Activated naive CD4-positive, alpha-beta T cell (primary cell): ENCODE results near the gene TNF.
"Not testable (repeated sequence)": the region's sequence is repeated elsewhere in the genome, so short reads cannot be mapped to it uniquely, and the experiment has no call there.

Experiments used
- DNase-seq, 4 experiments: peaks; one replicate each; lab custom pipeline; 2025; lab: John Stamatoyannopoulos, UW

Gene TNF

DNA sequence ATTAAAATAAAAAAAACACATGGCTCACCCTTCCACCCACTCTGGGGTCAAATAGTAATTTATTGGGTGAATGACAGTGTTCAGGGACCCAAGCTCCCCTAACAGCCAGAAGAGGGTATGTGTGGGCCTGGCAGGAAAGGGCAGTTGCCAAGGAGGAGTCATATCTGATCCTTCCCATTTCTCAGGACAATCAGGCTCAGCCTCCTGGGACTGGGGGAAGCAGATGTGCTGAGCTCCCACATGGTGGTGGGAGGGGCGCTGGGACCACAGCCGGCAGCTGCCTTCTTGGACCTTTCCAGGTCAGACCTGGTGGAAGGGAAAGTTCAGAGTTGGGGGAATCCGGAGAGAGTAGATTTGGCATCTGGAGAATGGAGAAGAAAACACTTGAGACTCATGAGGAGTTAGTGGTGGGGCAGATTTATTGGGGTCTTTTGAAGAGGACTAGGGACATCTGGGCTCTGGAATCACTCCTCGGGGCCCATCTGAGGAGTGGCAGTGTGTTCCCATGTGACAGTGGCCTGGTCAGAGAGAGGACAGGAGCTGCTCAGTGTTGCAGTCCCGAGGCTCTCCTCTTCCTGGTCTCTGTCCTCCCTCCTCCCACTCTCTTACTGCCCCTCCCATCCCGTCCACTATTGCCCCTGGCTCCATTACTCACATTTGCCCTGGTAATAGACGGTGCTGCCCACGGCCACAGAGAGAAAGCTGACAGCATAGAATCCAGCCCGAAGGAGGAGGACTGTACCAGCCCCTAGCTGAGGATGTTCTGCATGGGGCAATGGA is 13.7 kb downstream of the TNF start:
- no peak for DNase-seq

DNA sequence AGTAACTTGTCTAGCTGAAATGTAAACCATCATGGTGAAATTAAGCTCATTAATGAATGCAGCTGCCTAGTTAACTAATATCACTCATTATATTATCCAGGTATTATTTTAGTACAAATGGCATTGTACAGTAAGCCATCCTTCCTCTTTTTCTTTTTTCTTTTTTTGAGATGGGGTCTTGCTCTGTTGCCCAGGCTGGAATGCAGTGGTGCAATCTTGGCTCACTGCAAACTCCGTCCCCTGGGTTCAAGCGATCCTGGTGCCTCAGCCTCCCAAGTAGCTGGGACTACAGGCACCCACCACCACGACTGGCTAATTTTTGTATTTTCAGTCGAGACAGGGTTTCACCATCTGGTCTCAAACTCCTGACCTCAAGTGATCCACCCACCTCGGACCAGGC is 15.3 kb downstream of the TNF start:
- DNase-seq: not testable (repeated sequence)

DNA sequence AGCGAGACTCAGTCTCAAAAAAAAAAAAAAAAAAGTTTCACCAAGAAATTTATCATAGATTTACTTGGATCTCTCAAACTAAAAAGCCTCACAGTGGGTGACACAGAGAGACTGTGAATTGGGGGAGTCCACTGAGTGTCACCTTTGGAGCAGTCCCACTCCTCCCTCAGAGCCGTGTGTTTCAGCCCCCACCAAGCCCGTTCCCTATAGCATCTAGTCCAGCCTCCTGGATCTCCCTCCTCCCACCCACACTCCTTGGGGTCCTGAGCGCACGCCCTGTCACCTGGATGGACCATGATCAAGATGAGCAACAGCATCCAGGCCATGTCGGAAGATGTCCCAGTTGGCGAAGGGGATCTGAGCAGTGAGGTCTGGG is 17.0 kb downstream of the TNF start:
- DNase-seq: no peak

DNA sequence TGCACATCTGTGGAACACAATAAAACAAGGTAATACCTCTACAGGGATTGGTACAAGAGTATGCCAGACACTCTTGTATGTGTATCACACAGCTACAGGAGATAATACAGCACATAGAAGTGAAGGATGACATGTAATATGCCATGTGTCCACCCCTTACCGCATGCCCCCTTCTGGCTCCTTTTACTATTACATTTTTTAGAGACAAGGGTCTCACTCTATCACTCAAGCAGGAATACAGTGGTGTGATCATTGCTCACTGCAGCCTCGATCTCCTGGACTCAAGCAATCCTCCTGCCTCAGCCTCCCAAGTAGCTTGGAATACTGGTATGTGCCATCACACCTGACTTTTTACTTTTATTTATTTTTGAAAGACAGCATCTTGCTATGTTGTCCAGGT is 21.6 kb downstream of the TNF start:
- peak in 1 of 4 experiments; percentile 14 for DNase-seq

DNA sequence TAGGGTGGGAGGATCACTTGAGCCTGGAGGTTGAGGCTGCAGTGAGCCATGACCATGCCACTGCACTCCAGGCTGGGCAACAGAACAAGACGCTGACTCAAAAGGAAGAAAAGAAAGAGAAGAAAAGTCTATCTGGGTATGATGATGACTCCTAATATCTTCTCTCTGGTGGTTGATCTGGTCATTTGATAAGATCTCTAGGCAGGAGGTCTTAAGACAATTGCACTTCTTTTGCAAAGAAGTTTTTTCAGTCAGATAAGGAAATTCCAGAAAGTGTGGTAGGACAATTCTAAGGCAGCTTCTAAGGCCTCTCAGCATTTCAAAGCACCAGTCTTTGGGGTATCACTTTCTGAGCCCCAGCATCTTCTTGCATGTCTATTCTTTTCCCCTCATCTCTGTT is 32.0 kb downstream of the TNF start:
- DNase-seq: no peak

DNA sequence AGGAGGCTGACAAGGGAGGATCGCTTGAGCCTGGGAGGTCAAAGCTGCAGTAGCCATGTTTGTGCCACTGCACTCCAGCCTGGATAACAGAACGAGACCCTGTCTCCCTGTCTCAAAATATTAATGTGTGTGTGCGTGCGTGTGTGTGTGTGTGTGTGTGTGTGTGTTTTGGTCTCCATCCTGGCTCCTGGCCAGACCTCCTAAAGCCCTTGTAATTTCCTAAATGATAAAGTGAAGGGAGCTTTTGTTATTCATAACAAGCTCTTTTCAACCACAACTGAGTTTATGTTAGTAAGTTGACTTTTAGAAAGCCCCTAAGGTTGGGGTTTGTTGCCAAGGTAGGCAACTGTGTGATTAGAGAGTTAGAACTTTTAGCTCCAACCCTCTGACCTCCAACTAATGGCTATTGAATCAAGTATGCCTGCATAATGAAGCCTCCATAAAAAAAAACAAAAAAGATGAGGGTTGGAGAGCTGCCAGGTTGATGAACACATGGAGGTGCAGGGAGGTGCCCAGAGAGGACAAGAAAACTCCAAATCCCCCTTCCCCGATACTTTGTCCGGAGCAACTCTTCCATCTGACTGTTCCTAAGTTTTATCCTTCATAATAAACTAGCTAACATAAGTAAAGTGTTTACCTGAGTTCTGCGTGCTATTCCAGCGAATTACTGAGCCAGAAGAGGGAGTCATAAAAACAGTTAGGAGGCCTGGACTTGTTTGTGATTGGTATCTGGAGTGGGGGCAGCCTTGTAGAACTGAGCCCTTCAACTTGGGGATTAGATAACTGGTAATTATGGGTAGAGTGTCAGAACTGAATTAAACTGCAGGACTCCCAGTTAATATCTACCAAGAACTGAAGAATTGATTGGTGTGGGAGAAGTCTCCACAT is 34.4 kb downstream of the TNF start:
- DNase-seq: no peak

DNA sequence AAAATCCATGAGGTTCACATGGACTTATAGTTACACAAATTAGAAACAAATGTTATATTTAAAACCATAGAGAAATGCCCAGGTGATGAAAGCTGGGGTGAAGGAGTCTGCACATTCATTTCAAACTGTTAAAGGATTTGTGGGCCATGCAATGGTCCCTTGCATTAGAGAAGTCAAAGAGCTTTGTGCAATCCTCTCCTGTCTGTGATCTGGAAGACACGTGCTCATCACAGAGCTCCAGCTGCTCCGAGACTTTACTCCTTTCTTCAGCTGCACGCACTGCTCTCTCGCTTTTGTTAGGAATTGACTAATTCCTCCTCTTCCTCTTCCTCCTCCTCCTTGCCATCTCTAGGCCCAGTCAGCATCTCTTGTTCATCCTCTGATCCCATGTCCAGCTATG is 35.6 kb downstream of the TNF start:
- DNase-seq: no peak

DNA sequence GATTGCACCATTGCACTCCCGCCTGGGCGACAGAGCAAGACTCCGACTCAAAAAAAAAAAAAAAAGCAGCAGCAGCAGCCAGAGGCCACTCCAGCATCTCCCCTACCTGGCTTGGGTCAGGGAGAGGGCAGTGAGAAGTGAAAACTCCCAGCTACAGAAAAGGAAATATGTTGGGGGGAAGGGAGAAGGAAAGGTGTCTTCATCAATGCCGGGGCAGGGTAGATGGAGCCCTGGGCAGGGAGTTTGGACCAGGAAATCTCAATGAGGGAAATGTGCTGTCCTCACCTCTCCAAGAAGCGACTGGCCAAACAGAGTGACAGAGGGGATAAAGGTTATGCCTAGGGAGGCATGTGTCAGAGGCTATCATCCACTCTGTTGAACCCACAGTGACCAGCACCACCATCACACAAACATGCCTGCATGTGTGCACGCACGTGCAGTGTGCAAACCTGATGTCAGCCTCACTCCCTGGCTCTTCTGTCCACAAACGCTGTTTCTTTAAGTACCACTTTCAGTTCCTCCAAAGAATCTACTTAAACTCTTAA is 38.8 kb downstream of the TNF start:
- DNase-seq: no peak

DNA sequence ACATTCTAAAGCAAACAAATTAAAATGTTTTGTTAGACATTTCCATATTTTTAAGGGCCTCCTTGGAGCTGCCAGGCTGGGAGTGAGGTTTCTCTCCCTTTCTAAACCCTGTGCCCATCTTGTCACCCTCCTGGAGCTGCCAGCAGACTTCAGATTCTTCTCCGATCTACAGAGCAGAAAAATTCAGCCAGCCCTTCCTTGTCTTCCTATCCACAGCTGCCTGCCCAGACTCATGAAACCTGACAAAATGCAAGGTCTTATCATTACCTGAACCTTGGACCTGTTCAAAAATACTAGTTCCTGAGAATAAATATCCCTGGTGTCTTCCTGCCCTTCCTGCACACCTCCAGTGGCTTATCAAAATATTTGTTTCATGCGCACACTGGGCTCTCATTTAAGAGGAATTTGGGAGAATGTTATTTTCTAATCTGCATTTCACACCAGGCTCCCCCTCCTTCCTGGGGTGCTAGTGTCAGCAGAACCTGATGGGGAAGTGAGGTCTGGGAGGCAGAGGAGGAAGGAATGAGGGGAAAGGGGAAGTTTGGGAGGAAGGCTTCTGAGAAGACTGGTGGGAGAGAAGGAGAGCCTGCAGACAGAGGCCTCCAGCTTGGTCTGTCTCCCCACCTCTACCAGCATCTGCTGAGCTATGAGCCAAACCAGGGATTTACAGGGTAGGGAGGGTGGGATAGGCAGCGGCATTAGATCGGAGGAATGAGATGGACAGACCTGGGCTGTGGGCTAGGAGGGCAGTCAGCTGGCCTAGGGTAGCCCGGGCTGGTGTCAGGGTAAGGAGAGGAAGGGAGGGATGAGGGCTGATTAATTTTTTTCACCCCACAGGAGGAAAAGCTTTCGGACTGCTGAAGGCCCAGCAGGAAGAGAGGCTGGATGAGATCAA is 39.6 kb downstream of the TNF start, which contains the start of gene AIF1:
Gene AIF1, plus strand, starts transcription at position 551 of the 895 bp plus-strand sequence. Its CDS starts 96 bp downstream, at position 647.
- no peak for DNase-seq

DNA sequence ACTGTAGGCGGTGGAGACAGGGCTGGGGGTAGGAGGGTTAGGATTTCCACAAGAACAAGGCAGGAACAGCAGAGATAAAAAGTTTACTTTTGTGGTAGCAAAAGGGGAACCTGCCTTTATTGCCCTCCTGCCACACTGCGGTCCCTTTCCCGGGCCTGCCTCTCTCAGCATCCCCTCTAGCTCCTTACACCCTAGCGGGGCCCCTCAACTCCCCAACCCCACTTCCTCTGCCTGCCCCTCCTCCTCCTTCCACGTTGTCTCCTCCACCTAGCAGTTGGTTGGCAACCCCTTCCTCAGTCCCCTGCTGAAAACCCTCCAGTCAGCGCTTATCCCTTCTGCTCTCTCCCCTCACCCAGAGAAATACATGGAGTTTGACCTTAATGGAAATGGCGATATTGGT is 40.4 kb downstream of the TNF start:
- DNase-seq: peak in 2 of 4 experiments; percentile 9 to 15

DNA sequence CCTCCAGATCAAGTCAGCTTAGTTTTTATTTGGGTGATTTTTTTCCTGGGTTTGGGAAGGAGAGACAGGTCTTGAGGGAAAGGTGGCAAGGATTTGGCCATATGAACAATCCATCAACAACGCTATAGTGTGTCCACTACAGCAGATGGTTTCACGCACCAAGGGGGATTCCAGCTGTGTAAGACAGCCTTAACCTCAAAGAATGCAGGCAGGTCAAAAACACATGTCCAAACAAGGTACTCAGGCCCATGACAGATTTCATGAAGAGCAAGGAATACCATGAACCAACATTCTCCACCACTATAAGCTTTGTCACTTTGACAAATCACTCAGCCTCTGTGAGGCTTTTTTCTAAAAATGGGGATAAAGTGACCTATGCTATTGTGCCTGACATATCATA is 41.6 kb downstream of the TNF start:
- no peak for DNase-seq

DNA sequence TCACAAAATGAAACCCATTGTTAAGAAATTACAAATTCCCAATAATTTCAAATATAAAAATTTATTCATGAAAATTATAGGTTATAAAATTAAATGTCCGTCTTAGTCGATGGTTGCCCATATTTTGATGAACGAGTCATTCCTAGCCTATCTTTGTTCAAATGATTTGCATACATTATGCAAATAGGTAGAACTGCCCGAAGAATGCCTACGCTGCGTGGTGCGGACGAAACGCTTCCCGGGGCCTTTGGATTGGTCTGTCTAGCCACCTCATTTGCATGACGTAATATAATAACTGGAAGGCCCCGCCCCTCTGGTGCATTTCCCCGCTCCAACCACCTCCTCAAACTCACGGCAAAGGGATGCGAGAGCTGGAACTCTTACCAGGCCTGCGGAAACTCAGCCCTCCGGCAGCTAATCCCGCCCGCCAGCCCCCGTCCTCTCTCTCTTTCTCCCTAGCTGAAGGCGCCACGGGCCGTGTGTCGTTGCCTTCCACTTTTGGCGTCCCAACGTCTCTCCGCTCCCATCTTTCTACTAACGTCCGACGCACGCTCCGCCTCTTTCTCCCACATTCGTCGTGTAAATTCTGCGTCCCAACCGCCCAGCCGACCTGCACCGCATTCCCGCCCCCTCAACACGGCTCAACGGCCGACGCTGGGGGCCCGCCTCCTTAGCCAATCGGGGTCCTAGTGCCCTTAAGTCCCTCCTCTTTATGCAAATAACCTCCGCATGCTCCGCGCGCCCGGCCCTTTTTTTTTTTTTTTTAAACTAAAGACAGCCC is 44.6 kb downstream of the TNF start:
- peak; percentile 98 to 99 (median 98) for DNase-seq

DNA sequence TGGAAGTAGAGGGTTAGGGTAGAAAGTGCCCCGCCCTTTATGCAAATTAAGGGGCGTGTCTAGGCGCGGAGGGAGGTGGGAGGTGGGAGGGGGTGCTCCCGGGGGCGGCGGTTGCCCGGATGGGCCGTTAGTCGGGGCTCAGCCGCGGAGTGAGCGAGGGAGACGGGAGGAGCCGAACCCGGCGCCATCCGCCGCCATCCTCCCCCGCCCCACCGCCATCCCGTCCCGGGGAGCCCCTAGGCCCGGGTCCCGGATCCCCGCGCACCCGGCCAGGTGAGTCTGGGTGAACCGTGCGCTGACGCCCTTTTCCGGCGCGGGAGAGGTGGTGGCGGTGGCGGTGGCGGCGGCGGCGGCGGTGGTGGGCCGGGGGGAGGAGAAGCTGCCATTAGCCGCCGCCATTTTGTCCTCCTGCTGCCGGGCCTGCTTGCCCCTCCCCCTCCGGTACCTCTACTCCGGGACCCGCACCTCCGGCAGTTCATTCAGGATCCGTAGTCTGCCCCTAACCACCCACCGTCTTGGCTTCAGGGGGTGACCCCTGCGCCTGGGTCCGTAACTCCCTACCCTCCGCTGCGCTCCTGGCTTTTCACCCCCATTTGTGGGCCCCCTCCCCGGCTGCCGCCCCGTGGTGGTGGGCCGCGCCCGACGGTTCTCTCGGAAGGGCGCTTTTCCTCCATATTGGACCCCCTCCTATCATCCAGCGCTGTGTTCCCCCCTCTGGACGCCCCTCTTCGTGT is 45.4 kb downstream of the TNF start, which contains the start of gene PRRC2A:
Gene PRRC2A, plus strand, starts transcription at position 130 of the 734 bp plus-strand sequence. CDS start 2,075 bp downstream, outside the sequence.
- peak; percentile 98 to 99 (median 98) for DNase-seq

DNA sequence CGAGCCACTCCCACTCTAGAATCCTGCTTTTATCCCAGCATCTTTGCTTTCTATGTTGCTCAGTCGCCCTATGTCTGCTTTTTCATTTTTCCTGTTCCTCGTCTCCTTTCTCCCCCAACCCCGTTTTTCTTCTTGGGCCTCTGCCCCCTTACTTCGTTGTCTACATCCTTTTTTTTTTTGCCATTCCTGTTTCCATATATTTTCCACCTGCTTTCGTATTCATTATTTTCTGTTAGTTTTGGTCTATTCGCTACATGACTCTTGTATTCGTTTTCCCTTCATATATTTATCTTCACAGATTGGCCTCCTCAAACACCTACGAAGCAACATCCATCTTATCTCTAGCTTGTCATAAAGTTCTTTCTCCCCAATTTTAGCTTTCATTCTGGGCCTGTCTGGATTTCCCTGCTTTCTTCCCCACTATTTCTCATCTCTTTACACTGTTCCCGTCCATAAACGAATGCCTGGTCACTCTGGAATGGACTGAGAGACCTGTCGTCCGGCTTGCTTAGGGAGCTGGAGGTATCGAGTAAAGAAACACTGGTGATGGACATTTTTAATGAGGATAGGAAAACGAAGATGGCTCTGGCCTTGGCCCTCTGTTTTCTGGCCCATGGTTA is 46.1 kb downstream of the TNF start:
- no peak for DNase-seq

DNA sequence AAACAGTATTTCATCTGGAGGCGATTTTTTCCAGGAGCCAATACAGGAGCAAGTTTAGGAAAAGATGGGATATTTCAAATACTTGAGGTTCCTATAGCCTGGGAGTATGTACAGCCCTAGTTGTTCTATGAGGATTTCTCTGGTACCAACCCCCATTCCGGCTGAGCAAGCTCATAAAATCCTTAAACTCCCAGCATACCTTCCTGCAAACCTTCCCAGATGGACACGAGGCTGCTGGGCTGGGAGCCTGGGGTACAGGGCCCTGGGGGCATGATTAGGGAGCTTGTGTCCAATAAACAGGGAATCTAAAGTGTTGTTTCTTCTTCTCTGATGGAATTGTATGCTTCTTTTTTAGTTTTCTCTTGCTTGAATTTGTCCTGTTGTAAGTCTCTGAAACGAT is 46.6 kb downstream of the TNF start:
- DNase-seq: no peak

DNA sequence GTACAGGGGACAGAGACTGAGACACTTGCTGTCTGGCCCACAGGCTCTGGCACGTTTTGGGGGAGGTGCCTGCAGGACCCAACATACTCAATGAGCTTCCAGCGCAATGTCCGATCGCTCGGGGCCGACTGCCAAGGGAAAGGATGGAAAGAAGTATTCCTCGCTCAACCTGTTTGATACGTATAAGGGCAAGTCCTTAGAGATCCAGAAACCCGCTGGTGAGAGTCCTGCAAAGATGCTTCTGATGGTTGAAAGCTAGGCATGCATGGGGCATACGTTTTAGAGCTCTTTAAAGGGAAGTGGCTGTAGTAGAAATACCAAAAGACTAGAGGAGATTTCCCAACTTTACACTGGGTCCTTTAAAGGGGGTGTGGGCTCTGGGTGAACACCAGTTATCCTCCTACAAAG is 47.3 kb downstream of the TNF start:
- DNase-seq: no peak

DNA sequence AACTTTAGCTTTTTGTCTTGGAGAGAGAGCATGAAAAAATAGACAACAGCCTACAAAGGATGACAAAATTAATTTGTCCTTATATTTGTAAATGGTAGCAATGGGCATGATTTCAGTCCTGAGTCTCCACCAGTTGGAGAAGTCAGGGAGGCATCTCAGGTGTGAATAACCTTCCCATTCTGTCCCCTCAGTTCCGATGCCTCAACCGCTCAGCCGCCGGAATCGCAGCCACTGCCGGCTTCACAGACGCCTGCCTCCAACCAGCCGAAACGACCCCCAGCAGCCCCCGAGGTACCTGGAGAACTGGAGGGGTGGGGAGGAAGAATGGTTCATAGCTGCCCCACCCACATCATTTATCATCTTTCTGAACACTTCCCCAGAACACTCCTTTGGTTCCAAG is 48.7 kb downstream of the TNF start:
- no peak for DNase-seq

DNA sequence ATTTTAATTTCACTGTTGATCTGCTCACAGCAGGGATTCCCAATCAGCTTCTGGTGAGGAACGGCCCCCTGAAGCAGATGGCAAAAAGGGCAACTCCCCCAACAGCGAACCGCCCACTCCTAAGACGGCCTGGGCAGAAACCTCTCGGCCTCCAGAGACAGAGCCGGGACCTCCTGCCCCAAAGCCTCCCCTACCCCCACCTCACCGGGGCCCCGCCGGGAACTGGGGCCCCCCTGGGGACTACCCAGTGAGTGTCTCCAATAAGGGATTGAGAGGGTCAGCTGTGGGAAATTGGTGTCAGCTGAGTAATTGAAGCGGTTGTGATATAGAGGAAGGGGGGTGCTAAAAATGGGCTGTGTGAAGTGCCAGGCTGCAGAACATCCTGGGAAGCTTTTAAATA is 51.6 kb downstream of the TNF start:
- DNase-seq: no peak

DNA sequence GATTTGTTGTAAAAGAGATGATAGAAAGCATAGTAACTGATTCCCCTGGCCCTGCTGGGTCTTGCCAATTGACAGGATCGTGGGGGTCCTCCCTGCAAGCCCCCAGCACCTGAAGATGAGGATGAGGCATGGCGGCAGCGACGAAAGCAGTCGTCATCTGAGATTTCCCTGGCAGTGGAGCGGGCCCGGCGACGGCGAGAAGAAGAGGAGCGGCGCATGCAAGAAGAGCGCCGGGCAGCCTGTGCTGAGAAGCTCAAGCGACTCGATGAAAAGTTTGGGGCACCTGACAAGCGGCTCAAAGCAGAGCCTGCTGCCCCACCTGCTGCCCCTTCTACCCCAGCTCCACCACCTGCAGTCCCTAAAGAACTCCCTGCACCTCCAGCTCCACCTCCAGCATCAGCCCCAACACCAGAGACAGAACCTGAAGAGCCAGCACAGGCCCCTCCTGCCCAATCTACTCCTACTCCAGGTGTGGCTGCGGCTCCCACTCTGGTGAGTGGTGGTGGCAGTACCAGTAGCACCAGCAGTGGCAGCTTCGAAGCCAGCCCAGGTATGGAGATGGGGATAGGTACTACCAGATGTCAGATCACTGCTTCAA is 52.4 kb downstream of the TNF start:
- no peak for DNase-seq
